K562 (cell line): ENCODE measurements around the gene MTHFS. TPM values are rescaled to one million over a fixed set of nuclear protein-coding genes. Genes with fewer than 3 reads are reported as not detected.

Experiments
- ATAC-seq: fragments of 200-7000 bp; cut with Tn5 transposase; 3 replicates; pipeline ENCODE4 v1.9.1; 2020; ENCODE audit warnings: moderate library complexity
- BruUV-seq: library from RNA; stranded (reverse); fragments of 400-500 nt; replicated peaks from 2 replicates; lab custom pipeline; 2021; lab: Mats Ljungman, UMichigan
- CTCF ChIA-PET: fragments of 300-600 bp; formaldehyde crosslinking; extraction: SDS; loops from one replicate; lab custom pipeline; 2021; ENCODE audit warnings: low intra/inter-chr PET ratio; lab: Yijun Ruan, JAX
- POLR2A ChIA-PET: fragments of 300-600, 350-650 bp; sonication (Branson Sonifier 250); formaldehyde crosslinking; extraction: SDS; loops from one replicate; lab custom pipeline; 2021; ENCODE audit warnings: antibody characterized with exemption, inconsistent platforms; lab: Yijun Ruan, JAX
- DNase-seq, 4 experiments: peaks; one replicate each; pipeline versions ENCODE4 v3.0.0 to v3.0.0-alpha.2; 2011 to 2018; ENCODE audit warnings: low spot score in 3 of 4, mixed read lengths in 3 of 4; ENCODE audit errors: extremely low read depth in 1 of 4
- FAIRE-seq: peaks from 2 replicates; lab custom pipeline; 2011; peaks lifted over from hg19 to GRCh38; lab: Jason Lieb, UNC
- H2AFZ ChIP-seq: 2 replicates; pipeline ENCODE4 v1.6.0; 2011; ENCODE audit warnings: low read depth, low read length, control low read depth, inconsistent platforms
- H3K27ac ChIP-seq: fragments of 200-600 bp; 3 replicates; pipeline ENCODE4 v1.8.0; 2011; ENCODE audit warnings: low read depth, mild to moderate bottlenecking, control low read depth, inconsistent platforms, low read length, moderate library complexity, mixed read lengths; ENCODE audit errors: extremely low read depth
- H3K27me3 ChIP-seq, 2 experiments: fragments of 300-600 bp in 1 of 2; 2 replicates in 1 of 2; 3 replicates in 1 of 2; pipeline versions ENCODE4 v1.6.0 to v1.8.0; 2011; ENCODE audit warnings: inconsistent platforms in 2 of 2, low read length in 2 of 2, mild to moderate bottlenecking in 1 of 2, mixed read lengths in 1 of 2, moderate library complexity in 1 of 2; ENCODE audit not compliant: control insufficient read depth in 2 of 2, insufficient read depth in 2 of 2
- H3K36me3 ChIP-seq: fragments of 300-600 bp; 3 replicates; pipeline ENCODE4 v1.8.0; 2011; ENCODE audit warnings: mild to moderate bottlenecking, low read length, inconsistent platforms; ENCODE audit not compliant: control insufficient read depth, insufficient read depth
- H3K4me1 ChIP-seq, 2 experiments: fragments of 200-600 bp in 1 of 2; replicated peaks in 1 of 2; 2 replicates in 1 of 2; 3 replicates in 1 of 2; pipeline versions ENCODE4 v1.5.1 to v1.8.0; 2011; ENCODE audit warnings: inconsistent platforms in 2 of 2, low read length in 2 of 2, mild to moderate bottlenecking in 1 of 2, mixed read lengths in 1 of 2, moderate library complexity in 1 of 2; ENCODE audit not compliant: control insufficient read depth in 2 of 2, insufficient read depth in 2 of 2
- H3K4me2 ChIP-seq: 2 replicates; pipeline ENCODE4 v1.6.1; 2011; ENCODE audit warnings: low read length, control low read depth, inconsistent platforms, mixed read lengths; ENCODE audit not compliant: insufficient read depth
- H3K4me3 ChIP-seq: fragments of 200-600 bp; sonication (generic), shearing (Covaris generic); 2 replicates; pipeline ENCODE4 v1.5.1; 2016; ENCODE audit warnings: control low read depth, inconsistent platforms
- H3K79me2 ChIP-seq: fragments of 200-600 bp; 3 replicates; pipeline ENCODE4 v1.8.0; 2011; ENCODE audit warnings: low read length, inconsistent platforms; ENCODE audit not compliant: control insufficient read depth, insufficient read depth
- H3K9ac ChIP-seq, 2 experiments: 2 replicates each; pipeline versions ENCODE4 v1.6.0 to v1.6.1; 2011; ENCODE audit warnings: low read depth in 2 of 2, low read length in 2 of 2, control low read depth in 1 of 2, inconsistent platforms in 1 of 2, mild to moderate bottlenecking in 1 of 2, mixed read lengths in 1 of 2; ENCODE audit not compliant: insufficient read depth in 1 of 2
- H3K9me1 ChIP-seq: one replicate; pipeline ENCODE4 v1.6.0; 2011; ENCODE audit warnings: inconsistent platforms, mild to moderate bottlenecking, low read length, moderate library complexity; ENCODE audit not compliant: control insufficient read depth, insufficient read depth
- H3K9me3 ChIP-seq: replicated peaks from 2 replicates; pipeline ENCODE4 v1.5.1; 2011; ENCODE audit warnings: low read depth, low read length, inconsistent platforms; ENCODE audit not compliant: control insufficient read depth, insufficient read depth
- H4K20me1 ChIP-seq: replicated peaks from 2 replicates; pipeline ENCODE4 v1.6.1; 2011; ENCODE audit warnings: low read length, inconsistent platforms, mixed read lengths; ENCODE audit not compliant: control insufficient read depth, insufficient read depth
- ADNP ChIP-seq: fragments of 200-800 bp; sonication (Bioruptor generic); IDR thresholded peaks from 2 replicates; pipeline ENCODE4 v1.6.1; 2016; ENCODE audit warnings: missing genetic modification characterization, missing compliant biosample characterization
- BCOR ChIP-seq: fragments of 450-650 bp; IDR thresholded peaks from 2 replicates; pipeline ENCODE4 v1.6.1; 2016
- DACH1 ChIP-seq: fragments of 450-650 bp; IDR thresholded peaks from 2 replicates; pipeline ENCODE4 v1.6.1; 2018; ENCODE audit not compliant: partially characterized antibody
- FOXJ3 ChIP-seq: sonication (generic); formaldehyde crosslinking; IDR thresholded peaks from 2 replicates; pipeline ENCODE4 v1.4.0; 2020; ENCODE audit warnings: mild to moderate bottlenecking, missing genetic modification reagents
- HLTF ChIP-seq: fragments of 450-650 bp; IDR thresholded peaks from 2 replicates; pipeline ENCODE4 v1.6.1; 2016
- KLF10 ChIP-seq: fragments of 250-450 bp; sonication (Bioruptor Pico); IDR thresholded peaks from 2 replicates; pipeline ENCODE4 v1.6.1; 2021; ENCODE audit warnings: matching md5 sums
- NR2C2 ChIP-seq, 2 experiments: fragments of 200-800 bp in 1 of 2; sonication (Bioruptor generic) in 1 of 2; sonication (generic) in 1 of 2; formaldehyde crosslinking in 1 of 2; IDR thresholded peaks; 2 replicates each; pipeline versions ENCODE4 v1.6.1 to v1.8.0; 2016 to 2022; ENCODE audit warnings: mild to moderate bottlenecking in 1 of 2, missing compliant biosample characterization in 1 of 2, missing genetic modification characterization in 1 of 2, missing genetic modification reagents in 1 of 2
- PRMT5 ChIP-seq: sonication (generic); formaldehyde crosslinking; IDR thresholded peaks from 2 replicates; pipeline ENCODE4 v1.5.0; 2020; ENCODE audit warnings: missing genetic modification reagents
- TFAM ChIP-seq: fragments of 250-450 bp; sonication (Bioruptor Pico); conservative IDR thresholded peaks from 2 replicates; pipeline ENCODE4 v1.5.0; 2021; ENCODE audit warnings: mild to moderate bottlenecking, moderate library complexity
- ZZZ3 ChIP-seq: fragments of 450-650 bp; IDR thresholded peaks from 2 replicates; pipeline ENCODE4 v1.6.1; 2016; ENCODE audit warnings: antibody characterized with exemption, mild to moderate bottlenecking, moderate library complexity
- WGBS: fragments of 100-300 bp; shearing (Covaris generic); methylation state at CpG from one replicate; pipeline ENCODE4 v1.1.6; 2016; ENCODE audit warnings: low coverage, mixed read lengths; ENCODE audit not compliant: insufficient coverage; ENCODE audit errors: missing lambda C conversion rate; 5-methylcytosine and 5-hydroxymethylcytosine counted together
- in situ Hi-C: fragments of 300-500 bp; cut with MboI; formaldehyde crosslinking; loops from 4 replicates; pipeline ENCODE4 v1.15.0; 2018; ENCODE audit warnings: inconsistent platforms, mixed read lengths
- intact Hi-C: fragments of 100-400 bp; cut with micrococcal nuclease; formaldehyde crosslinking; loops from 2 replicates; pipeline ENCODE4 v1.14.2; 2022
- polyA plus RNA-seq, 8 experiments: library from polyadenylated mRNA; depleted of rRNA in 4 of 8; stranded (reverse) in 5 of 8; unstranded in 3 of 8; fragments of >200 nt; fragmentation: Nextera tagmentation in 2 of 8; fragmentation: Illumina TruSeq in 1 of 8; extraction: Ambion mirVana in 2 of 8; extraction: Trizol in 1 of 8; gene quantifications; 2 replicates each; pipeline versions ENCODE4 v1.2.1 to v1.2.3, GENCODE V29; 2011 to 2014; ENCODE audit warnings: inconsistent platforms in 1 of 8, missing spikeins in 1 of 8
- total RNA-seq, 7 experiments: library from RNA; depleted of rRNA in 6 of 7; stranded (reverse); fragments of >200 nt in 6 of 7; fragmentation: Illumina TruSeq in 2 of 7; extraction: Trizol in 2 of 7; gene quantifications; 2 replicates each; pipeline versions ENCODE4 v1.2.1 to v1.2.3, GENCODE V29; 2011 to 2021; ENCODE audit warnings: low replicate concordance in 1 of 7
- TF ChIP-seq, protein P1 (sequence below): fragments of 250-450 bp; sonication (Bioruptor Pico); IDR thresholded peaks from 2 replicates; pipeline ENCODE4 v1.4.0; 2020
- TF ChIP-seq, protein P2 (sequence below): fragments of 250-450 bp; sonication (Bioruptor Pico); IDR thresholded peaks from 2 replicates; pipeline ENCODE4 v1.5.1; 2021; ENCODE audit warnings: mild to moderate bottlenecking

MTHFS gene
- total and polyA plus RNA-seq, 9 of the 15 experiments (the other 6 are each of a cell fraction or from before 2014, with no cell fraction given), result 17.8 to 79.3 (median 41.7) TPM

DNA sequence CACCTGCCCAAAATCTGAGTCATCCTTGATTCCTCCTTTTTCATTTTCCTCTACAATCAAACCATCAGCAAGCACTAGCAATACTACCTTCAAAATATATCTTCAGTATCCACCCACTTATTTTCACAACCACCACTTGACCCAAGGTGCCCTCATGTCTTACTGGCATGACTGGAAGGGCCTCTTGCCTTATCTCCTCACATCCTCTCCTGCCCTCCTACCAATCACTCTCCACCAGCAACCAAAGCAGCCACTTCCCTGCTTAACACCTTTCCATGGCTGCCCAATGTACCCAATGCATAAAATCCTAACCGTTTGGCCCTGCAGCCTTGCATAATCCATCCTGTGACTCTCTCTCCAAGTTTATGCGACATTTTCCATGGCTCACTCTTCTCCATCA, 76.0 kb downstream of the MTHFS start:
- ChIA-PET CTCF (no interaction called here), POLR2A (no interaction called here)
- no peak overlapping the region for H3K27ac ChIP-seq
- no peak overlapping the region for H3K9ac ChIP-seq
- H3K79me2 ChIP-seq, result no peaks in the 10 kb centered on the region
- ATAC-seq (no peak), DNase-seq (no peak), FAIRE-seq (no peak)
- in situ Hi-C loops, result no loop called here
- no peak overlapping the region for H3K4me3 ChIP-seq
- no peak overlapping the region for H3K4me2 ChIP-seq
- no peaks in the 10 kb centered on the region for H3K9me3 ChIP-seq
- H2AFZ ChIP-seq, result no peak overlapping the region
- 0% methylated on average over 2 of the region's 2 CpGs for WGBS
- H3K9me1 ChIP-seq, result no peaks in the 10 kb centered on the region
- TF ChIP-seq DACH1 (no peak), NR2C2 (CRISPR knock-in tag; IDR thresholded peaks at IDR 0.05) (no peak), NR2C2 (tag; IDR thresholded peaks at IDR 0.05) (no peak), ZZZ3 (no peak), PRMT5 (CRISPR knock-in tag) (no peak), KLF10 (CRISPR knock-in tag) (no peak), HLTF (no peak), FOXJ3 (CRISPR knock-in tag) (no peak), BCOR (no peak), TFAM (CRISPR knock-in tag) (no peak), ADNP (tag) (no peak)
- TF ChIP-seq, protein P1, sequence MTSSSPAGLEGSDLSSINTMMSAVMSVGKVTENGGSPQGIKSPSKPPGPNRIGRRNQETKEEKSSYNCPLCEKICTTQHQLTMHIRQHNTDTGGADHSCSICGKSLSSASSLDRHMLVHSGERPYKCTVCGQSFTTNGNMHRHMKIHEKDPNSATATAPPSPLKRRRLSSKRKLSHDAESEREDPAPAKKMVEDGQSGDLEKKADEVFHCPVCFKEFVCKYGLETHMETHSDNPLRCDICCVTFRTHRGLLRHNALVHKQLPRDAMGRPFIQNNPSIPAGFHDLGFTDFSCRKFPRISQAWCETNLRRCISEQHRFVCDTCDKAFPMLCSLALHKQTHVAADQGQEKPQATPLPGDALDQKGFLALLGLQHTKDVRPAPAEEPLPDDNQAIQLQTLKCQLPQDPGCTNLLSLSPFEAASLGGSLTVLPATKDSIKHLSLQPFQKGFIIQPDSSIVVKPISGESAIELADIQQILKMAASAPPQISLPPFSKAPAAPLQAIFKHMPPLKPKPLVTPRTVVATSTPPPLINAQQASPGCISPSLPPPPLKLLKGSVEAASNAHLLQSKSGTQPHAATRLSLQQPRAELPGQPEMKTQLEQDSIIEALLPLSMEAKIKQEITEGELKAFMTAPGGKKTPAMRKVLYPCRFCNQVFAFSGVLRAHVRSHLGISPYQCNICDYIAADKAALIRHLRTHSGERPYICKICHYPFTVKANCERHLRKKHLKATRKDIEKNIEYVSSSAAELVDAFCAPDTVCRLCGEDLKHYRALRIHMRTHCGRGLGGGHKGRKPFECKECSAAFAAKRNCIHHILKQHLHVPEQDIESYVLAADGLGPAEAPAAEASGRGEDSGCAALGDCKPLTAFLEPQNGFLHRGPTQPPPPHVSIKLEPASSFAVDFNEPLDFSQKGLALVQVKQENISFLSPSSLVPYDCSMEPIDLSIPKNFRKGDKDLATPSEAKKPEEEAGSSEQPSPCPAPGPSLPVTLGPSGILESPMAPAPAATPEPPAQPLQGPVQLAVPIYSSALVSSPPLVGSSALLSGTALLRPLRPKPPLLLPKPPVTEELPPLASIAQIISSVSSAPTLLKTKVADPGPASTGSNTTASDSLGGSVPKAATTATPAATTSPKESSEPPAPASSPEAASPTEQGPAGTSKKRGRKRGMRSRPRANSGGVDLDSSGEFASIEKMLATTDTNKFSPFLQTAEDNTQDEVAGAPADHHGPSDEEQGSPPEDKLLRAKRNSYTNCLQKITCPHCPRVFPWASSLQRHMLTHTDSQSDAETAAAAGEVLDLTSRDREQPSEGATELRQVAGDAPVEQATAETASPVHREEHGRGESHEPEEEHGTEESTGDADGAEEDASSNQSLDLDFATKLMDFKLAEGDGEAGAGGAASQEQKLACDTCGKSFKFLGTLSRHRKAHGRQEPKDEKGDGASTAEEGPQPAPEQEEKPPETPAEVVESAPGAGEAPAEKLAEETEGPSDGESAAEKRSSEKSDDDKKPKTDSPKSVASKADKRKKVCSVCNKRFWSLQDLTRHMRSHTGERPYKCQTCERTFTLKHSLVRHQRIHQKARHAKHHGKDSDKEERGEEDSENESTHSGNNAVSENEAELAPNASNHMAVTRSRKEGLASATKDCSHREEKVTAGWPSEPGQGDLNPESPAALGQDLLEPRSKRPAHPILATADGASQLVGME (CRISPR knock-in tag), result no peak
- TF ChIP-seq, protein P2, sequence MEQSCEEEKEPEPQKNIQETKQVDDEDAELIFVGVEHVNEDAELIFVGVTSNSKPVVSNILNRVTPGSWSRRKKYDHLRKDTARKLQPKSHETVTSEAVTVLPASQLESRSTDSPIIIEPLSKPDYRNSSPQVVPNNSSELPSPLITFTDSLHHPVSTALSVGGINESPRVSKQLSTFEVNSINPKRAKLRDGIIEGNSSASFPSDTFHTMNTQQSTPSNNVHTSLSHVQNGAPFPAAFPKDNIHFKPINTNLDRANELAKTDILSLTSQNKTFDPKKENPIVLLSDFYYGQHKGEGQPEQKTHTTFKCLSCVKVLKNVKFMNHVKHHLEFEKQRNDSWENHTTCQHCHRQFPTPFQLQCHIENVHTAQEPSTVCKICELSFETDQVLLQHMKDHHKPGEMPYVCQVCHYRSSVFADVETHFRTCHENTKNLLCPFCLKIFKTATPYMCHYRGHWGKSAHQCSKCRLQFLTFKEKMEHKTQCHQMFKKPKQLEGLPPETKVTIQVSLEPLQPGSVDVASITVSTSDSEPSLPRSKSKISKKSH (CRISPR knock-in tag), result no peak
- H4K20me1 ChIP-seq, result no peaks in the 10 kb centered on the region
- H3K27me3 ChIP-seq, result peaks cover 0 to 10% of the 10 kb centered on the region in 2 experiments; a peak in 4 of 5 replicates
- intact Hi-C loops, result no loop called here
- no peaks in the 10 kb centered on the region; a peak in 2 of 5 replicates for H3K4me1 ChIP-seq
- BruUV-seq, result no TSS peak
- no peaks in the 10 kb centered on the region for H3K36me3 ChIP-seq
